A549 (cell line): ENCODE data around the gene SYT6.

Experiments used
- RAD21 ChIP-seq, 2 experiments: fragments of >200 bp in 1 of 2; sonication (Bioruptor Twin) in 1 of 2; formaldehyde crosslinking in 1 of 2; IDR thresholded peaks in 1 of 2; conservative IDR thresholded peaks in 1 of 2; 2 replicates in 1 of 2; 3 replicates in 1 of 2; pipeline ENCODE4 v1.6.1; 2012 to 2018; ENCODE audit warnings: inconsistent platforms in 1 of 2
- TF ChIP-seq, protein P1 (sequence below): fragments of 200-600 bp; sonication (generic); IDR thresholded peaks from 2 replicates; pipeline ENCODE4 v1.6.1; 2016; ENCODE audit warnings: antibody characterized with exemption, mild to moderate bottlenecking, moderate library complexity
- TF ChIP-seq, protein P2 (sequence below): fragments of >200 bp; sonication (Bioruptor Twin); formaldehyde crosslinking; IDR thresholded peaks from 3 replicates; pipeline ENCODE4 v1.5.1; 2016

DNA sequence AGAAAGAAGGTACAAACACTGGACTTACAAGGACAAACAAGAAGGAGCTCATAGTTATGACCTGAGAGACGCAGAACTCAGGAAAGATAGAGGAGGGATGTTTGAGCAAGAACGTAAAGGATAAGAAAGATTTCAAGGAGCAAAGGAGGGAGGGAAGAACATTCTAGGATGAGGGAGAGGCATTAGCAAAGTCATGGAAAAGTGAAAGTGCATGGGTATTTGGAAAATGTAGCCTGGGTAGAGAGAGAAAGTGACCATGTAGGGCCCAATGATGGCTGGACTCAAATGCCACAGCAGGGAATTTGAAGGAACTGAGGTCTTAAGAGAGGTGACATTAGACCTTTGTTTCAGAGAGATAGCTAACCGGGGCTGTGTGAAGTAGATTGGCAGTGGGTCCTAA, 76.5 kb downstream of the SYT6 start:
- TF ChIP-seq RAD21 (conservative IDR thresholded peaks at IDR 0.05 in 1 of 2, IDR thresholded peaks at IDR 0.05 in 1 of 2): no peak
- TF ChIP-seq, protein P1, sequence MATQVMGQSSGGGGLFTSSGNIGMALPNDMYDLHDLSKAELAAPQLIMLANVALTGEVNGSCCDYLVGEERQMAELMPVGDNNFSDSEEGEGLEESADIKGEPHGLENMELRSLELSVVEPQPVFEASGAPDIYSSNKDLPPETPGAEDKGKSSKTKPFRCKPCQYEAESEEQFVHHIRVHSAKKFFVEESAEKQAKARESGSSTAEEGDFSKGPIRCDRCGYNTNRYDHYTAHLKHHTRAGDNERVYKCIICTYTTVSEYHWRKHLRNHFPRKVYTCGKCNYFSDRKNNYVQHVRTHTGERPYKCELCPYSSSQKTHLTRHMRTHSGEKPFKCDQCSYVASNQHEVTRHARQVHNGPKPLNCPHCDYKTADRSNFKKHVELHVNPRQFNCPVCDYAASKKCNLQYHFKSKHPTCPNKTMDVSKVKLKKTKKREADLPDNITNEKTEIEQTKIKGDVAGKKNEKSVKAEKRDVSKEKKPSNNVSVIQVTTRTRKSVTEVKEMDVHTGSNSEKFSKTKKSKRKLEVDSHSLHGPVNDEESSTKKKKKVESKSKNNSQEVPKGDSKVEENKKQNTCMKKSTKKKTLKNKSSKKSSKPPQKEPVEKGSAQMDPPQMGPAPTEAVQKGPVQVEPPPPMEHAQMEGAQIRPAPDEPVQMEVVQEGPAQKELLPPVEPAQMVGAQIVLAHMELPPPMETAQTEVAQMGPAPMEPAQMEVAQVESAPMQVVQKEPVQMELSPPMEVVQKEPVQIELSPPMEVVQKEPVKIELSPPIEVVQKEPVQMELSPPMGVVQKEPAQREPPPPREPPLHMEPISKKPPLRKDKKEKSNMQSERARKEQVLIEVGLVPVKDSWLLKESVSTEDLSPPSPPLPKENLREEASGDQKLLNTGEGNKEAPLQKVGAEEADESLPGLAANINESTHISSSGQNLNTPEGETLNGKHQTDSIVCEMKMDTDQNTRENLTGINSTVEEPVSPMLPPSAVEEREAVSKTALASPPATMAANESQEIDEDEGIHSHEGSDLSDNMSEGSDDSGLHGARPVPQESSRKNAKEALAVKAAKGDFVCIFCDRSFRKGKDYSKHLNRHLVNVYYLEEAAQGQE: no peak
- TF ChIP-seq, protein P2, sequence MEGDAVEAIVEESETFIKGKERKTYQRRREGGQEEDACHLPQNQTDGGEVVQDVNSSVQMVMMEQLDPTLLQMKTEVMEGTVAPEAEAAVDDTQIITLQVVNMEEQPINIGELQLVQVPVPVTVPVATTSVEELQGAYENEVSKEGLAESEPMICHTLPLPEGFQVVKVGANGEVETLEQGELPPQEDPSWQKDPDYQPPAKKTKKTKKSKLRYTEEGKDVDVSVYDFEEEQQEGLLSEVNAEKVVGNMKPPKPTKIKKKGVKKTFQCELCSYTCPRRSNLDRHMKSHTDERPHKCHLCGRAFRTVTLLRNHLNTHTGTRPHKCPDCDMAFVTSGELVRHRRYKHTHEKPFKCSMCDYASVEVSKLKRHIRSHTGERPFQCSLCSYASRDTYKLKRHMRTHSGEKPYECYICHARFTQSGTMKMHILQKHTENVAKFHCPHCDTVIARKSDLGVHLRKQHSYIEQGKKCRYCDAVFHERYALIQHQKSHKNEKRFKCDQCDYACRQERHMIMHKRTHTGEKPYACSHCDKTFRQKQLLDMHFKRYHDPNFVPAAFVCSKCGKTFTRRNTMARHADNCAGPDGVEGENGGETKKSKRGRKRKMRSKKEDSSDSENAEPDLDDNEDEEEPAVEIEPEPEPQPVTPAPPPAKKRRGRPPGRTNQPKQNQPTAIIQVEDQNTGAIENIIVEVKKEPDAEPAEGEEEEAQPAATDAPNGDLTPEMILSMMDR: no peak
